HFF-Myc (cell line): ENCODE data around the gene TMEM80.
A peak's percentile ranks its signal among the peaks of the same experiment; 100 is the strongest.
"Not testable (repeated sequence)": the region's sequence is repeated elsewhere in the genome, so short reads cannot be mapped to it uniquely, and the experiment has no call there.

ENCODE experiments used
- DNase-seq: peaks from one replicate; pipeline ENCODE4 v3.0.0-alpha.2; 2011; ENCODE audit warnings: low read depth; ENCODE audit errors: extremely low read depth
- H3K4me3 ChIP-seq: replicated peaks from 2 replicates; pipeline ENCODE4 v1.5.1; 2011; ENCODE audit warnings: low read depth, mild to moderate bottlenecking, control low read depth, low read length
- TF ChIP-seq, protein P1 (sequence below): IDR thresholded peaks from 2 replicates; pipeline ENCODE4 v1.5.1; 2012; ENCODE audit warnings: mild to moderate bottlenecking, low read depth, low read length, control low read depth; ENCODE audit errors: missing control alignments

The TMEM80 gene

DNA sequence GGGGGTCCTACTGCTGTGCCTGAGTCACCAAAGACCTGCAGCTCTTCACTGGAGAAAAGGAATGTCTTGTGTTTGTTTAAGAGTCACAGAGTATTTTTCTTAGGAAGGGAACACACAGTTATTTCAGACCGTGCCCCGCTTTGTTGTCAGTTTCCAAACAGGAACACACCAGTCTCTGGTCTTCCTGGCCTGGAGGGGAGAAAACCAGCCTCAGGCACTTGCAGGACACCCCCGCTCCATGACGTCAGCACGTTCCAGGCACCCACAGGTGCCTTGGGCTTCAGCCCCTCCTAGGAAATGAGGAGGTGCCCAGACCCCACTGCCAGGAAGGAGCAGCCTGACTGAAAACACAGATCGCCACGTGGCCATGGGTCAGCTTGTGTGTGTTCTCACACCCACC is 6.0 kb upstream of the TMEM80 start:
- DNase-seq = no peak
- TF ChIP-seq, protein P1, sequence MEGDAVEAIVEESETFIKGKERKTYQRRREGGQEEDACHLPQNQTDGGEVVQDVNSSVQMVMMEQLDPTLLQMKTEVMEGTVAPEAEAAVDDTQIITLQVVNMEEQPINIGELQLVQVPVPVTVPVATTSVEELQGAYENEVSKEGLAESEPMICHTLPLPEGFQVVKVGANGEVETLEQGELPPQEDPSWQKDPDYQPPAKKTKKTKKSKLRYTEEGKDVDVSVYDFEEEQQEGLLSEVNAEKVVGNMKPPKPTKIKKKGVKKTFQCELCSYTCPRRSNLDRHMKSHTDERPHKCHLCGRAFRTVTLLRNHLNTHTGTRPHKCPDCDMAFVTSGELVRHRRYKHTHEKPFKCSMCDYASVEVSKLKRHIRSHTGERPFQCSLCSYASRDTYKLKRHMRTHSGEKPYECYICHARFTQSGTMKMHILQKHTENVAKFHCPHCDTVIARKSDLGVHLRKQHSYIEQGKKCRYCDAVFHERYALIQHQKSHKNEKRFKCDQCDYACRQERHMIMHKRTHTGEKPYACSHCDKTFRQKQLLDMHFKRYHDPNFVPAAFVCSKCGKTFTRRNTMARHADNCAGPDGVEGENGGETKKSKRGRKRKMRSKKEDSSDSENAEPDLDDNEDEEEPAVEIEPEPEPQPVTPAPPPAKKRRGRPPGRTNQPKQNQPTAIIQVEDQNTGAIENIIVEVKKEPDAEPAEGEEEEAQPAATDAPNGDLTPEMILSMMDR = no peak
- no peak overlapping the region for H3K4me3 ChIP-seq

DNA sequence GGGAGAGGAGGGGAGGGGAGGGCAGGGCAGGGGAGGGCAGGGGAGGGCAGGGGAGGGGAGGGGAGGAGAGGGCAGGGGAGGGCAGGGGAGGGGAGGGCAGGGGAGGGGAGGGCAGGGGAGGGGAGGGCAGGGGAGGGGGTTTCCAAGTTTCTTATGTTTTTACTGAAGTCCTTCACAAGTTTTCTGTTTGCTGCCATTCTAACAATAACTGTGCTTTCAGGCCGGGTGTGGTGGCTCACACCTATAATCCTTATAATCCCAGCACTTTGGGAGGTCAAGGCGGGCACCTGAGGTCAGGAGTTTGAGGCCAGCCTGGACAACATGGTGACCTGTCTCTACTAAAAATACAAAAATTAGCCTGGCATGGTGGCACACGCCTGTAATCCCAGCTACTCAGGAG is 5.4 kb upstream of the TMEM80 start:
- DNase-seq, H3K4me3 ChIP-seq: not testable (repeated sequence)

DNA sequence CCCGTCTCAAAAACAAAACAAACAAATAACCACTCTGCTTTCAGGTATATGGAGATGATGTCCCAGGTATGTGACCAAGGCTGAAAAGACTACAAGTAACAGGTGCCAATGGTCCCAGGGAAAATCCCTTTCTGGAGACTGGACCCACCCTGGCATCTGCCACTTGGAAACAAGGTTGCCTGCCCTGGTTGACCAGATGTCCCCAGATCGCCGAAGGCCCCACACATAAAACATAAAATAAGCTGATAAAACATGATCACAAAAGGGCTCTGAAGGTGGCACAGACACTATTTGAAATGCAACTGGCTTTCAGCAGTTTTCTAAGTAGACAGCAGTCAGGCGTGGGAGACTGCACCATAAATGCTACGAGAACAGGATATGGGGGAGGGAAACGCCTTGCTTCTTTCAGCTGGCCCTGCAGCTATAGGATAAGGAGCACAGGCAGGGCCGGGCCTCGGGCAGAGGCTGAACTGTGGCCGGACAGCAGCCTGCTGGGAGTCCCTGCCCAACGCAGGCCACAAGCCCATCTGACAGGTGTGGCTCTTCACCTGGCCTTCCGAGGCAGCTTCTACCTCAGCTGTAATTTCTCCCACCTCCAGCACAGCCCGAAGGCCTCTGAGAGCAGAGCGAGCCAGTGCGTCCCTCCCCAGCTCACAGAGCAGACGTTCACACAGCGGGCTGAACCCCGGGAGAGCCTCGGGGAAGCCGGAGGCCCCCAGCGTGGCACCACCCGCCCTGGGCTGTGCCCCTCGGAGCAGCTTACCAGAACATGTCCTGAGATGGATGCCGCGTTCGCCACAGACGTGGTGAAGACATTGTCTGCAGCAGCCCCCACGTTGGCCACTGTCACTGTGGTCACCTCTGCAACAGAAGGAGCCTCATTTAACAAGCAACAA is 4.6 kb upstream of the TMEM80 start:
- TF ChIP-seq, protein P1 = no peak
- no peak overlapping the region for H3K4me3 ChIP-seq
- no peak for DNase-seq

DNA sequence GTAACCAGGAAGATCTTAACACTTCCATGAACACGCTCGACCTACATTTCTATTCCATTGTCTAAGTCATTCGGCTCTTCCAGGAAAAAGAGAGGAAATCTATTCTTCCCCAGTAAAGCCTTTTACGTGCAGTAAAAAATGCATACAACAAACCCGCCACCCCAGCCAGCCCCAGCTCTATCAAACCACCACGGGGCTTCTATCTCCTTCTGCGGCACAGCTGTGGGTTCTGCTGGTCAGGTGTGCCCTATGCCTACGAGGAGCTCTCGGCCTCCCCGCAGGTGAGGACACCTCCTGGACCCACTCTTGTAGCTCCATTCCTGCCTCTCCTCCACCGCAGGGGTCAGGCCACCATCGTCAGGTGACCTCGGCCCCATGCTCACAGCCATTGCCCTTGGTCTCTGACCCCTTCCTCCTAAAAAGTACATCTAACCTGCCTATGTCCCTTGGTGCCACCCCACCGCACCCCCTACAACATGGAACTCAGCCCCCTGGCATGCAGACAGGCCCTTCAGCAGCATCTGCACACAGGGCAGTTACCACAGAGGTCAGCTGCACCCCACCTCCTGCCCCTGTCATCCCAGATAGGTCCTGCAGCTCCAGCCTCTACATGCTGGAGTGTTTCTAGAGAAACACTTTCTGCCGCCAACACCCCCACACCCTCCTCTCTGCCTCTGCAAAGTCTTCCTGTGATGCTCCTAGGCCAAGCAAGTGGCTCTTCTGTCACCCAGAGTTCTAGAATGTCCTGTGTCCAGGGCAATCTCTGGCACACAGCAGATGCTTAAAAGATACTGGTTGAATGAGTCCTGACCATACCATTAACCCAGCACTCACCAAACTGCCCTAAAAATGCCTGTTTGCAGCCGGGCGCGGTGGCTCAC is 3.7 kb upstream of the TMEM80 start:
- H3K4me3 ChIP-seq = peak overlapping the region; percentile 97
- DNase-seq = no peak
- TF ChIP-seq, protein P1 = no peak

DNA sequence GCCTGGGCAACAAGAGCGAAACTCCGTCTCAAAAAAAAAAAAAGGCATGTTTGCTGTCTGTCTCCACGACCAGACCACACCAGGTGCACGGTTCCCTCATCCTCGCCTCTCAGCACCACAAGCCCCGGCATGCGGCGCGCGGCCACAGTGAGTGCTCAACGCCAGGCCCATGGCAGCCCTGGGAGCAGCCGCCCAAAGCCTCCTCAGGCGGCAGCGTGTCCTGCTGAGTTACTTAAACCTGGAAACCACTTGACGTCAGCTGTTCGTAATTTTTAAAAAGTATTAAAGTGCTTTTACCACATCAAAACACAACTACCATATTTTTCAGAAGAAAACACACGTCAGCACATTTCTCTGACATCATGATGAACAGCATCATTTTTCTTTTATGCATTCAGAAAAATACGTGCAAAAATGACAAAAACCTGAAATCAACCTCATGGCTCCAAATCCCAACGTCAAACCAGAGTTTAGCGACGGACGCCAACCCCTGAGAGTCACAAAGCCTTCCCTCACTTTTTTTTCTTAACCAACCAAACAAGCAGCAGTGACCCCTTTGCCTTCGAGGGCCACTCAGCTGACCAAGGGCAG is 2.7 kb upstream of the TMEM80 start:
- peak overlapping the region; percentile 97 for H3K4me3 ChIP-seq
- TF ChIP-seq, protein P1 = no peak
- no peak for DNase-seq

DNA sequence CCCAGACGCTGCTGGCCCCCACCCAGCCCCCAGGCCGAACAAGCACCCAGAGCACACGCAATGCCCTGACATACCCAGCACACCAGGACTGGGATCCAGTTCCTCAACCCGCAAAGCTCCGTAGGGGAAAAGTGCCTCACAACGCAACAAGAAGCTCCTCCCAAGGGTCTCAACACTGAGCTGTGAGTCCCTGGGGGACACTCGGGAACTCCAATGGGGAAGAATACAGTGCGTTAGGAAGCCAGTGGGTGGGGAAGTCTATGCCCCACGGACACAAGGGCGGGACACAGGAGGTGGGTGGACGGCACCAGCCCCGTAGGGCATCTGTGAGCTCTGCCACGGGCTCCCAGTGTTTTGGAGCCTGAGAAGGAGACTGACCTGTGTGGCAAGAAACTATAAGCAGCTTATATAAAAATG is 2.2 kb upstream of the TMEM80 start:
- TF ChIP-seq, protein P1 = no peak
- peak overlapping the region; percentile 97 for H3K4me3 ChIP-seq
- no peak for DNase-seq

DNA sequence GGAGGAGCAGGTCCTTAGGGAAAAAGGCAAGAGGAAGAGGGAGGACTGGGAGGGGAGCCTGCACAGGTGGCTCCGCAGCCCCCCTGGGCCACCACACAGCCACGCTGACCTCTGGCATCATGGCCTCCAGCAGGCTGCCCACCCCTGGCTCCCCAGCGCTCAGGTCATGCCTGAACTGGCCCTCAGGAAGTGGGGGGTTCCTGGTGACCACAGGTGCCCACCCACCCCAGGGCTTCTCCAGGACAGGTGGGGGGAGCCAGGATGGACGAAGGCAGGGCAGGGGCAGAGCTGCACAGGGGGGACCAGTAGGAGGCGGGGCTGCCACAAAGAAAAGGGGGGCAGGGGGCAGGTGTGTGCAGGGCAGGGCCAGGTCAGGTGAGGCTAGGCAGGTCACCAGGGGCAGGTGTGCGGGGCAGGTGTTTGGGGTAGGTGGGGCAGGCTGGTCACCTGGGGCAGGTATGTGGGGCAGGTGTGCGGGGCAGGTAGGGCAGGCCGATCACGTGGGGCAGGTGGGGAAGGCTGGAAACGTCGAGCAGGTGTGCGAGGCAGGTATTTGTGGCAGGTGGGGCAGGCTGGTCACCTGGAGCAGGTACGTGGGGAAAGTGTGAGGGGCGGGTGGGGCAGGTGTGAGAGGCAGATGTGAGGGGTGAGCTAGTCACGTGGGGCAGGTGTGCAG is 1.6 kb upstream of the TMEM80 start:
- no peak for DNase-seq
- TF ChIP-seq, protein P1 = no peak
- H3K4me3 ChIP-seq = peak overlapping the region; percentile 97
